ENCODE results near the gene DBH. TPM values are rescaled to one million over a fixed set of nuclear protein-coding genes. Genes with fewer than 3 reads are reported as not detected.
"Not testable (repeated sequence)": the region's sequence is repeated elsewhere in the genome, so short reads cannot be mapped to it uniquely, and the experiment has no call there.

DBH gene
- total and polyA plus RNA-seq, 2 donors from 2014 or later = 0.39 TPM; not detected in 1

DNA sequence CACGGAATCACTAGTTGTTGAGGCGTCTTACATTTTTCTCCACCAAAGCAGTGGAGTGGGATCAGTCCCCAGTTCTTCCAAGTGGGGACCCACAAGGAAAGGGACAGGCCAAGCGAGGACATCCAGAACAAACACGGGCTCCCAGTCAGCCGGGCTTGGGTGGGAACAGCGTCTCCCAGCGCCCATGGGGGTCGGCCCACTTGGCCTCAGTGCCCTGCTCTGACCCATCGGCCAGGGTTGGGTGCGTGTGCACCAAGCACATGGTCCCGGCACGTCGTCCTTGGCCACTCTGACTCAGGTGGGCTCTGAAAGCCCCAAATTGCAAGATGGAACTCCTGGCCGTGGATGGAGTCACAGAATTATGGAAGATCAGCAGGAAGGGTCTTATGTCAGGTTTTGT, 37.9 kb downstream of the DBH start:
- no peaks in the 10 kb centered on the region for H3K27me3 ChIP-seq (ENCODE audit: control insufficient read depth, insufficient read depth, low read length)
- peaks cover 0 to 5% (median 3%) of the 10 kb centered on the region in 3 donors for H3K4me1 ChIP-seq (ENCODE audit: control insufficient read depth in 2 of 3, insufficient read depth in 2 of 3, low read depth in 1 of 3, low read length in 3 of 3)
- H3K27ac ChIP-seq (ENCODE audit: low read depth in 2 of 2, low read length in 2 of 2) = no peak overlapping the region
- no peak overlapping the region for H3K9ac ChIP-seq (ENCODE audit: low read length in 3 of 3)
- TF ChIP-seq, protein P1, sequence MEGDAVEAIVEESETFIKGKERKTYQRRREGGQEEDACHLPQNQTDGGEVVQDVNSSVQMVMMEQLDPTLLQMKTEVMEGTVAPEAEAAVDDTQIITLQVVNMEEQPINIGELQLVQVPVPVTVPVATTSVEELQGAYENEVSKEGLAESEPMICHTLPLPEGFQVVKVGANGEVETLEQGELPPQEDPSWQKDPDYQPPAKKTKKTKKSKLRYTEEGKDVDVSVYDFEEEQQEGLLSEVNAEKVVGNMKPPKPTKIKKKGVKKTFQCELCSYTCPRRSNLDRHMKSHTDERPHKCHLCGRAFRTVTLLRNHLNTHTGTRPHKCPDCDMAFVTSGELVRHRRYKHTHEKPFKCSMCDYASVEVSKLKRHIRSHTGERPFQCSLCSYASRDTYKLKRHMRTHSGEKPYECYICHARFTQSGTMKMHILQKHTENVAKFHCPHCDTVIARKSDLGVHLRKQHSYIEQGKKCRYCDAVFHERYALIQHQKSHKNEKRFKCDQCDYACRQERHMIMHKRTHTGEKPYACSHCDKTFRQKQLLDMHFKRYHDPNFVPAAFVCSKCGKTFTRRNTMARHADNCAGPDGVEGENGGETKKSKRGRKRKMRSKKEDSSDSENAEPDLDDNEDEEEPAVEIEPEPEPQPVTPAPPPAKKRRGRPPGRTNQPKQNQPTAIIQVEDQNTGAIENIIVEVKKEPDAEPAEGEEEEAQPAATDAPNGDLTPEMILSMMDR (IDR thresholded peaks at IDR 0.05; ENCODE audit: borderline replicate concordance, extremely low read depth, insufficient read depth) = no peak
- FAIRE-seq (no peak), DNase-seq (peak in 1 of 5 donors; percentile 49)
- no peaks in the 10 kb centered on the region for H3K9me3 ChIP-seq (ENCODE audit: control insufficient read depth in 2 of 3, insufficient read depth in 1 of 3, low read length in 3 of 3)
- no peaks in the 10 kb centered on the region for H3K36me3 ChIP-seq (ENCODE audit: control insufficient read depth in 2 of 3, insufficient read depth in 3 of 3, low read length in 3 of 3)
- no peak overlapping the region for H3K4me3 ChIP-seq (ENCODE audit: low read length in 3 of 3)
- intact Hi-C loops (cut with DNase I) = no loop called here

- intact Hi-C loops (cut with DNase I); FAIRE-seq; H3K4me1 ChIP-seq (ENCODE audit: control insufficient read depth in 2 of 3, insufficient read depth in 2 of 3, low read depth in 1 of 3, low read length in 3 of 3); H3K36me3 ChIP-seq (ENCODE audit: control insufficient read depth in 2 of 3, insufficient read depth in 3 of 3, low read length in 3 of 3); DNase-seq; H3K27me3 ChIP-seq (ENCODE audit: control insufficient read depth, insufficient read depth, low read length); H3K27ac ChIP-seq (ENCODE audit: low read depth in 2 of 2, low read length in 2 of 2); H3K9ac ChIP-seq (ENCODE audit: low read length in 3 of 3); H3K4me3 ChIP-seq (ENCODE audit: low read length in 3 of 3); H3K9me3 ChIP-seq (ENCODE audit: control insufficient read depth in 2 of 3, insufficient read depth in 1 of 3, low read length in 3 of 3): not testable (repeated sequence)
These were observed 39.6 kb downstream of the DBH start for GRCh38 chr9:133675796-133676195.

DNA sequence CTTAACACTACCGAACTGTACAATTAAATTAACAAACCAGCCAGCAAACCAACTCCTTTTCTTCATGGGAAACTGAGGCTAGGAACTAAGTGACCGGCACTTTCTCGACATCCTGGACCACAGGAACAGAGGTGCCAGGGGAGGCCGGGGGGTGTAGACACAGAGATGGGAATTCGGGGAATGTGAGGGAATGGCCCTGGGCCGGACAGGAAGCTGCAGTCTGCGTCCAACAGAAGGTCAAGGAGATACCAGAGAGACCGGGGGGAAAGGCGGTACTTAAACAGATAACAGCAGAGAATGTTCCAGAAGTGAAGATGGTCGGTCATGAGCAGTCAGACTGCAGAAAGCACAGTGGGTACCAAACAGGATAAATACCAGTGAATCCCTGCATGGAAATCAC, 40.3 kb downstream of the DBH start:
- H3K27me3 ChIP-seq (ENCODE audit: control insufficient read depth, insufficient read depth, low read length) = no peaks in the 10 kb centered on the region
- H3K9me3 ChIP-seq (ENCODE audit: control insufficient read depth in 2 of 3, insufficient read depth in 1 of 3, low read length in 3 of 3) = no peaks in the 10 kb centered on the region
- no peak overlapping the region for H3K4me3 ChIP-seq (ENCODE audit: low read length in 3 of 3)
- no peak overlapping the region for H3K9ac ChIP-seq (ENCODE audit: low read length in 3 of 3)
- H3K27ac ChIP-seq (ENCODE audit: low read depth in 2 of 2, low read length in 2 of 2) = peak overlapping the region in 1 of 2 donors; percentile 32
- intact Hi-C loops (cut with DNase I) = no loop called here
- TF ChIP-seq, protein P1 (IDR thresholded peaks at IDR 0.05; ENCODE audit: borderline replicate concordance, extremely low read depth, insufficient read depth) = no peak
- DNase-seq (peak in 1 of 5 donors; percentile 79), FAIRE-seq (no peak)
- peaks cover 0 to 5% (median 3%) of the 10 kb centered on the region in 3 donors for H3K4me1 ChIP-seq (ENCODE audit: control insufficient read depth in 2 of 3, insufficient read depth in 2 of 3, low read depth in 1 of 3, low read length in 3 of 3)
- no peaks in the 10 kb centered on the region for H3K36me3 ChIP-seq (ENCODE audit: control insufficient read depth in 2 of 3, insufficient read depth in 3 of 3, low read length in 3 of 3)

DNA sequence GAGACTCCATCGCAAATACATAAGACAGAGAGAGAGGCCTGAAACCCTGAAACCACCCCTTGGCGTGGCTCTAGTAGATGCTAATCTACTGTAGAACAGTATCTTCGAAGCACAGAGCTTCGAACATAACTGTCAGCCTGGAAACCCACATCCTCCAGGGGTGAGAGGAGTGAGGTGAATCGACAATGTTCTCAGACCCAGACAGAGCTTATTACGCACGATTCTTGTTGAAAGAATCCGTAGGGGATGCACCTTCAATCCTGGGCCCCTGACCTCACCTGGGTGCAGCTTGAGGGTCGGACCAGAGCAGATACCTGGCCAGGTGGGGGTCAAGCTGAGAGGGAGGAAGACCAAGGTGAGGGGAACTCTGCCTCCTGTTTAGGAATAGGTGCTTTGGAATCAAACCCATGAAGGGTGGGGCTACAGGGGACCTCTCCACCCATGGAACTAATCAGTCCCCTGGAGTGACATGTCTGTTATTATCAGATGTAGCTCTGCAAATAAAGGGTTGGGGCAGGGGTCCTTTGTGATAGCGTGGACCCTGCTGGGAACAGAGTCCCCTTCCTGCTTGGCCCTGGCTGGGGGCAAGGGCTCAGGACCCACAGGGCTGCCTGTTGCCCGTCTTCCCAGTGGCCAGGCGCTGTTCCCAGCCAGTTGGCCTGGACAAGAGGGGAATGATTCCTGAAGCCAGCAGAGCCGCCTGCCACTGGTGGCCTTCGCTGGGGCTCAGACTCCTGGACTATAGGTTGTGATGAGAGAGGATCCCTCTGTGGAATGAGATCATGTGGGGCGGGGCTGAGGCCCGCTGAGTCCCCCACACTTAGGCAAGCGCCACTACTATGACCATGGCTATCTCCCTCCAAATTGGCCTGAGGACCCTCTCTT, 41.2 kb downstream of the DBH start:
- intact Hi-C loops (cut with DNase I) = no loop called here
- Histone ChIP-seq H3K36me3 (ENCODE audit: control insufficient read depth in 2 of 3, insufficient read depth in 3 of 3, low read length in 3 of 3) (no peaks in the 10 kb centered on the region), H3K27me3 (ENCODE audit: control insufficient read depth, insufficient read depth, low read length) (no peaks in the 10 kb centered on the region), H3K4me3 (ENCODE audit: low read length in 3 of 3) (no peak overlapping the region), H3K4me1 (ENCODE audit: control insufficient read depth in 2 of 3, insufficient read depth in 2 of 3, low read depth in 1 of 3, low read length in 3 of 3) (peaks cover 0 to 5% (median 3%) of the 10 kb centered on the region in 3 donors), H3K9me3 (ENCODE audit: control insufficient read depth in 2 of 3, insufficient read depth in 1 of 3, low read length in 3 of 3) (no peaks in the 10 kb centered on the region), H3K27ac (ENCODE audit: low read depth in 2 of 2, low read length in 2 of 2) (no peak overlapping the region), H3K9ac (ENCODE audit: low read length in 3 of 3) (no peak overlapping the region)
- no peak for FAIRE-seq
- TF ChIP-seq, protein P1 (IDR thresholded peaks at IDR 0.05; ENCODE audit: borderline replicate concordance, extremely low read depth, insufficient read depth) = no peak
- DNase-seq = peak in 1 of 5 donors; percentile 51

Data from kidney (tissue), 14 donors.